ENCODE data around the gene GSTA5. TPM values are rescaled to one million over a fixed set of nuclear protein-coding genes. Genes with fewer than 3 reads are reported as not detected.
"Not testable (repeated sequence)": the region's sequence is repeated elsewhere in the genome, so short reads cannot be mapped to it uniquely, and the experiment has no call there.

Gene GSTA5
- total and polyA plus RNA-seq, 7 experiments from 2014 or later = not detected

GRCh38 chr6:52794366-52794765, 46.2 kb downstream of the GSTA5 start:
- CTCF ChIA-PET; H3K27ac Mint-ChIP-seq; ATAC-seq; H3K4me1 Mint-ChIP-seq; H3K4me3 ChIP-seq (ENCODE audit: low read length); POLR2A ChIA-PET; H3K36me3 ChIP-seq (ENCODE audit: control insufficient read depth in 2 of 3, insufficient read depth in 3 of 3, low read length in 3 of 3); H3K27me3 ChIP-seq (ENCODE audit: control insufficient read depth in 2 of 2, insufficient read depth in 2 of 2, low read length in 2 of 2); H3K27ac ChIP-seq (ENCODE audit: low read depth, low read length); H3K4me3 Mint-ChIP-seq; intact Hi-C loops (cut with micrococcal nuclease); H3K4me1 ChIP-seq (ENCODE audit: control insufficient read depth in 2 of 2, insufficient read depth in 2 of 2, low read length in 2 of 2); DNase-seq; H3K36me3 Mint-ChIP-seq; H3K9me3 ChIP-seq (ENCODE audit: control insufficient read depth in 2 of 3, low read length in 3 of 3): not testable (repeated sequence)
- Mint-ChIP-seq H3K27me3 (peaks cover 15 to 31% (median 29%) of the 10 kb centered on the region in 5 donors), H3K9me3 (peaks cover 0 to 21% (median 6%) of the 10 kb centered on the region in 11 donors)

DNA sequence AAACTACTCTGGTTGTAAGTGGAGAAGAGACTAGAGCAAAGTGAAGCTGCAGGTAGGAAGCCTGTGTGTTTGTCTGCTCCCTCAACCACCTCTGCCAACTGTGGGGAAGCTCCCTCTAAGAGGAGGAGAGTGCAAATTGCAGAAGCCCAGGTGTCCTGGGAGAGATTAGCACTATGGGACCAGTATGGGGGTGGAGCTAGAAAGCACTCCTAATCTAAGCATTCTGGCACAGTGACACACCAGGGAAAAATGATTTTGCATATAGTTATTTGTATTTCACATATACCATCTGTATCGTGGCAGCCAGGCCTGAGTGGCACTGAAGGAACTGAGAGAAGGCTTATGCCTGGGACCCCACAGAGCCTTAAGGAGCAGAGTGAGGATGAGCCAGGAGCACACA, 49.8 kb downstream of the GSTA5 start:
- Mint-ChIP-seq H3K27me3 (peaks cover 10 to 26% (median 22%) of the 10 kb centered on the region in 5 donors), H3K27ac (no peak overlapping the region), H3K36me3 (peaks cover 0 to 6% (median 0%) of the 10 kb centered on the region in 5 donors), H3K4me3 (no peak overlapping the region), H3K4me1 (no peaks in the 10 kb centered on the region), H3K9me3 (peaks cover 0 to 21% (median 6%) of the 10 kb centered on the region in 11 donors)
- ChIA-PET POLR2A (no interaction called here), CTCF (no interaction called here)
- Histone ChIP-seq H3K27me3 (ENCODE audit: control insufficient read depth in 2 of 2, insufficient read depth in 2 of 2, low read length in 2 of 2) (no peaks in the 10 kb centered on the region), H3K36me3 (ENCODE audit: control insufficient read depth in 2 of 3, insufficient read depth in 3 of 3, low read length in 3 of 3) (no peaks in the 10 kb centered on the region), H3K27ac (ENCODE audit: low read depth, low read length) (no peak overlapping the region), H3K4me3 (ENCODE audit: low read length) (no peak overlapping the region), H3K4me1 (ENCODE audit: control insufficient read depth in 2 of 2, insufficient read depth in 2 of 2, low read length in 2 of 2) (no peaks in the 10 kb centered on the region), H3K9me3 (ENCODE audit: control insufficient read depth in 2 of 3, low read length in 3 of 3) (no peaks in the 10 kb centered on the region)
- ATAC-seq (no peak), DNase-seq (no peak)
- intact Hi-C loops (cut with micrococcal nuclease) = no loop called here

DNA sequence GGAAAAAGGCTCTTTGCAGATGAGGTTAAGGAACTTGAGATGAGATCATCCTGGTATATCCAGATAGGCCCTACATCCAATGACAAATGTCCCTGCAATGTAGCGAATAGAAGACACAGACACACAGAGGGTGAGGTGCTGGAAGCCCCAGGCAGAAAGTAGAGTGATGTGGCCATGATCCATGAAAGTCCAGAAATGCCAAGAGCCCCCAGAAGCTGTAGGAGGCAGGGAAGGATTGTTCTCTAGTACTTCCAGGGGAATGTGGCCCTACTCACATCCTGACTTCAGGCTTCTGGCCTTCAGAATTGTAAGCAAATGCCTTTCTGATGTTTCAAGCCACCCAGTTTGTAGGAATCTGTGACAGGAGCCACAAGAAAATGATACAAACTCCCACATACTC, 51.0 kb downstream of the GSTA5 start:
- H3K4me1 ChIP-seq (ENCODE audit: control insufficient read depth in 2 of 2, insufficient read depth in 2 of 2, low read length in 2 of 2); intact Hi-C loops (cut with micrococcal nuclease); CTCF ChIA-PET; H3K27me3 ChIP-seq (ENCODE audit: control insufficient read depth in 2 of 2, insufficient read depth in 2 of 2, low read length in 2 of 2); H3K4me3 ChIP-seq (ENCODE audit: low read length); H3K36me3 ChIP-seq (ENCODE audit: control insufficient read depth in 2 of 3, insufficient read depth in 3 of 3, low read length in 3 of 3); H3K4me1 Mint-ChIP-seq; ATAC-seq; POLR2A ChIA-PET; H3K36me3 Mint-ChIP-seq; DNase-seq; H3K27ac ChIP-seq (ENCODE audit: low read depth, low read length); H3K27ac Mint-ChIP-seq; H3K4me3 Mint-ChIP-seq; H3K9me3 ChIP-seq (ENCODE audit: control insufficient read depth in 2 of 3, low read length in 3 of 3): not testable (repeated sequence)
- Mint-ChIP-seq H3K27me3 (peaks cover 7 to 22% (median 20%) of the 10 kb centered on the region in 5 donors), H3K9me3 (peaks cover 0 to 21% (median 6%) of the 10 kb centered on the region in 11 donors)

- no peaks in the 10 kb centered on the region for H3K36me3 ChIP-seq (ENCODE audit: control insufficient read depth in 2 of 3, insufficient read depth in 3 of 3, low read length in 3 of 3)
- no peak overlapping the region for H3K4me3 ChIP-seq (ENCODE audit: low read length)
- H3K9me3 ChIP-seq (ENCODE audit: control insufficient read depth in 2 of 3, low read length in 3 of 3) = no peaks in the 10 kb centered on the region
- DNase-seq (no peak), ATAC-seq (no peak)
- intact Hi-C loops (cut with micrococcal nuclease) = no loop called here
- H3K4me1 ChIP-seq (ENCODE audit: control insufficient read depth in 2 of 2, insufficient read depth in 2 of 2, low read length in 2 of 2) = no peaks in the 10 kb centered on the region
- POLR2A ChIA-PET = no interaction called here
- CTCF ChIA-PET = no interaction called here
- Mint-ChIP-seq H3K27ac (no peak overlapping the region), H3K36me3 (peaks cover 0 to 6% (median 0%) of the 10 kb centered on the region in 5 donors), H3K4me3 (no peak overlapping the region), H3K27me3 (peaks cover 7 to 22% (median 17%) of the 10 kb centered on the region in 5 donors), H3K4me1 (no peaks in the 10 kb centered on the region), H3K9me3 (peaks cover 0 to 18% (median 6%) of the 10 kb centered on the region in 11 donors)
- no peak overlapping the region for H3K27ac ChIP-seq (ENCODE audit: low read depth, low read length)
- no peaks in the 10 kb centered on the region for H3K27me3 ChIP-seq (ENCODE audit: control insufficient read depth in 2 of 2, insufficient read depth in 2 of 2, low read length in 2 of 2)
These were observed 52.1 kb downstream of the GSTA5 start for GRCh38 chr6:52788478-52788877.

DNA sequence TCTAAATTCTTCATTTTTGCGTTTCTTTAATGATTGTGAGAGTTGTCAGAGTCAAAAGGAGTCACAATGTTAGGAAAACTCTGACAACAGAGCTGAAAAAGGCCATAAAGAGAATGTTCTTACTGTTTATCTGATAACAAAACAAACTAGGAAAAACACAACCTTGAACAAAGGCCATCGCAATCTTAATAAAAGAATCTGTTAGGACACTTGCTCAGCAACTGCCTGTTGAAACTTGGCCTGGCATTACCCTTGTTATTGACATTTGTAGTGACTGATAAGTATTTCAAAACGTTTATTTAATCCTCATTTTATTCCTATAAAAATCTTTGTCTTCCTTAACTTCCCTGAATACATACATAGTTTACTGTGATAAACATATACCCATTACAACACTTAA, 52.7 kb downstream of the GSTA5 start:
- Histone ChIP-seq H3K4me1 (ENCODE audit: control insufficient read depth in 2 of 2, insufficient read depth in 2 of 2, low read length in 2 of 2) (no peaks in the 10 kb centered on the region), H3K9me3 (ENCODE audit: control insufficient read depth in 2 of 3, low read length in 3 of 3) (no peaks in the 10 kb centered on the region), H3K27me3 (ENCODE audit: control insufficient read depth in 2 of 2, insufficient read depth in 2 of 2, low read length in 2 of 2) (no peaks in the 10 kb centered on the region), H3K36me3 (ENCODE audit: control insufficient read depth in 2 of 3, insufficient read depth in 3 of 3, low read length in 3 of 3) (no peaks in the 10 kb centered on the region), H3K27ac (ENCODE audit: low read depth, low read length) (no peak overlapping the region), H3K4me3 (ENCODE audit: low read length) (no peak overlapping the region)
- POLR2A ChIA-PET = no interaction called here
- H3K36me3 Mint-ChIP-seq = peaks cover 0 to 6% (median 0%) of the 10 kb centered on the region in 5 donors
- no peak overlapping the region for H3K4me3 Mint-ChIP-seq
- ATAC-seq = no peak
- no peak for DNase-seq
- CTCF ChIA-PET = no interaction called here
- no peak overlapping the region for H3K27ac Mint-ChIP-seq
- intact Hi-C loops (cut with micrococcal nuclease) = loop anchor here in 1 of 2 donors (2.0 kb wide), 1 partner anchor 33 kb away; no protein-coding TSS in a partner anchor
- no peaks in the 10 kb centered on the region for H3K4me1 Mint-ChIP-seq
- peaks cover 0 to 12% (median 4%) of the 10 kb centered on the region in 11 donors for H3K9me3 Mint-ChIP-seq
- H3K27me3 Mint-ChIP-seq = peaks cover 7 to 22% (median 13%) of the 10 kb centered on the region in 5 donors

- Histone ChIP-seq H3K9me3 (ENCODE audit: control insufficient read depth in 2 of 3, low read length in 3 of 3) (no peaks in the 10 kb centered on the region), H3K27me3 (ENCODE audit: control insufficient read depth in 2 of 2, insufficient read depth in 2 of 2, low read length in 2 of 2) (no peaks in the 10 kb centered on the region), H3K36me3 (ENCODE audit: control insufficient read depth in 2 of 3, insufficient read depth in 3 of 3, low read length in 3 of 3) (no peaks in the 10 kb centered on the region), H3K4me1 (ENCODE audit: control insufficient read depth in 2 of 2, insufficient read depth in 2 of 2, low read length in 2 of 2) (no peaks in the 10 kb centered on the region), H3K4me3 (ENCODE audit: low read length) (no peak overlapping the region), H3K27ac (ENCODE audit: low read depth, low read length) (no peak overlapping the region)
- ATAC-seq (no peak), DNase-seq (no peak)
- Mint-ChIP-seq H3K36me3 (no peaks in the 10 kb centered on the region), H3K9me3 (no peaks in the 10 kb centered on the region), H3K4me3 (no peak overlapping the region), H3K4me1 (no peaks in the 10 kb centered on the region), H3K27me3 (peaks cover 0 to 21% (median 11%) of the 10 kb centered on the region in 5 donors), H3K27ac (no peak overlapping the region)
- CTCF ChIA-PET = no interaction called here
- intact Hi-C loops (cut with micrococcal nuclease) = loop anchor here in 1 of 2 donors (2.0 kb wide), 1 partner anchor 34 kb away; no protein-coding TSS in a partner anchor
- POLR2A ChIA-PET = no interaction called here
These were observed 54.2 kb downstream of the GSTA5 start for GRCh38 chr6:52786249-52786956.

GRCh38 chr6:52782696-52783274, 57.8 kb downstream of the GSTA5 start:
- CTCF ChIA-PET; ATAC-seq; POLR2A ChIA-PET; intact Hi-C loops (cut with micrococcal nuclease); H3K4me1 ChIP-seq (ENCODE audit: control insufficient read depth in 2 of 2, insufficient read depth in 2 of 2, low read length in 2 of 2); H3K4me1 Mint-ChIP-seq; H3K4me3 ChIP-seq (ENCODE audit: low read length); H3K36me3 Mint-ChIP-seq; H3K27ac Mint-ChIP-seq; H3K36me3 ChIP-seq (ENCODE audit: control insufficient read depth in 2 of 3, insufficient read depth in 3 of 3, low read length in 3 of 3); H3K9me3 ChIP-seq (ENCODE audit: control insufficient read depth in 2 of 3, low read length in 3 of 3); H3K27me3 ChIP-seq (ENCODE audit: control insufficient read depth in 2 of 2, insufficient read depth in 2 of 2, low read length in 2 of 2); H3K4me3 Mint-ChIP-seq; H3K27ac ChIP-seq (ENCODE audit: low read depth, low read length); H3K9me3 Mint-ChIP-seq; DNase-seq: not testable (repeated sequence)
- peaks cover 6 to 27% (median 15%) of the 10 kb centered on the region in 5 donors for H3K27me3 Mint-ChIP-seq
